ENCODE data around the gene NAA20.

Gene NAA20

DNA sequence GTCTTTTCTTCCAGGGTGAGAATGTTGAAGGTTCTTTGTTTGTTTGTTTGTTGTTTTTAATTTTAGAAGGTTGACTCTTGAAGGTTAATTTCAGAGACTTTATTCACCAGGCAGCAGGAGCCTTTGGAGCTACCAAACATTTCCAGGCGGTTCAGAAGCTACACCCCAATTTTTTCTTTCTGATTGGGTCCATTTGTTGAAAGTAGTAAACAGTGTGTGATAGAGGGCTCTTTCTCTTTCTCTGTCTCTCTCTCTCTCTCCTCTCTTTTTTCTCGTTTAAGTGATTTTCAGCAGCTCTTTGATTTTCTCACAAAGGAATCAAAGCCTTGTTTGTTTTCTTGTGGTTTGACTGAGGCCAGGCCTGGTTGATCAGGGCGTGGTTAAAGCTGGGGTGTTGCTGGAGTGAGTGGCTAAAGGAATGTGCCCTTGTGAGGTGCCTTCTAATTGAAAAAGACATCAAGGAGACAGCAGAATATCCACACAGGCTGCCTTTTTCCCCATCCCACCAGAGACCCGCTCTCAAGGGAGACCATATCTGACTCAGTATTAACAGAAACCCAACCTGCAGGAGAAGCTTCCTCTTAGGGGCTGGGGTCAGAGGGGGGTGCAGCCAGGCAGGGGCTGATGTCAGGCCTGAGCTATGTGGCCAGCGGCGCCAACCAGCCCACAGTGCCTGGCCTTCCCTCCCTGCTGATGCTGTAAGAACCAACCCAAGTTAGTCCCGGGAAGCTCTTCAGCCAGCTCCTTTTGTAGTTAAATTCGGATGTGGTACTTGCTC lies 40.4 kb upstream of the NAA20 start:
- Histone ChIP-seq H3K4me1 (ENCODE audit: insufficient read depth, low read length) (peaks cover 30% of the 10 kb centered on the region), H3K27me3 (ENCODE audit: insufficient read depth, low read length) (no peaks in the 10 kb centered on the region), H2AFZ (ENCODE audit: low read depth, low read length) (no peak overlapping the region), H3K36me3 (ENCODE audit: insufficient read depth, low read length) (peaks cover 13% of the 10 kb centered on the region), H3K9me3 (ENCODE audit: low read length) (no peaks in the 10 kb centered on the region), H3K4me3 (ENCODE audit: low read length) (no peak overlapping the region)

DNA sequence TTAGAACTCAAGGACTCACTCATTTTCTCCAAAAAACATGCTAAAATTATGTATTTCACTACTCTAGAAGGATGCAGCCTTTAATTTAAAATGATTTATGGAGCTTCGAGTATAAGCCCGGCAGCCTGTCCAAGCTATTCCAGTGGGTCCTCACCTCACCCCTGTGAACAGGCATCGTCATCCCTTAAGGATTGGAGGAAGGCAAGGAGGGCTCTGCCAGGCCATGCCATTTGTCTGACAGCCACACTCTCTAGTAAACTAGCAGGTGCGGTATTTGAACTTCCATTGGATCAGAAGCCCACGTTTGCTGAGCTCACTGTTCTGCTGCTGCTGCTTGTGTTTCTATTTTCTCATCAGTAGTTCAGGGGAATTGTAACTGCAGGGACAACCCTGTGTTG lies 39.8 kb upstream of the NAA20 start:
- Histone ChIP-seq H3K4me1 (ENCODE audit: insufficient read depth, low read length) (peaks cover 30% of the 10 kb centered on the region), H2AFZ (ENCODE audit: low read depth, low read length) (no peak overlapping the region), H3K4me3 (ENCODE audit: low read length) (no peak overlapping the region), H3K27me3 (ENCODE audit: insufficient read depth, low read length) (no peaks in the 10 kb centered on the region), H3K36me3 (ENCODE audit: insufficient read depth, low read length) (peaks cover 13% of the 10 kb centered on the region), H3K9me3 (ENCODE audit: low read length) (no peaks in the 10 kb centered on the region)

DNA sequence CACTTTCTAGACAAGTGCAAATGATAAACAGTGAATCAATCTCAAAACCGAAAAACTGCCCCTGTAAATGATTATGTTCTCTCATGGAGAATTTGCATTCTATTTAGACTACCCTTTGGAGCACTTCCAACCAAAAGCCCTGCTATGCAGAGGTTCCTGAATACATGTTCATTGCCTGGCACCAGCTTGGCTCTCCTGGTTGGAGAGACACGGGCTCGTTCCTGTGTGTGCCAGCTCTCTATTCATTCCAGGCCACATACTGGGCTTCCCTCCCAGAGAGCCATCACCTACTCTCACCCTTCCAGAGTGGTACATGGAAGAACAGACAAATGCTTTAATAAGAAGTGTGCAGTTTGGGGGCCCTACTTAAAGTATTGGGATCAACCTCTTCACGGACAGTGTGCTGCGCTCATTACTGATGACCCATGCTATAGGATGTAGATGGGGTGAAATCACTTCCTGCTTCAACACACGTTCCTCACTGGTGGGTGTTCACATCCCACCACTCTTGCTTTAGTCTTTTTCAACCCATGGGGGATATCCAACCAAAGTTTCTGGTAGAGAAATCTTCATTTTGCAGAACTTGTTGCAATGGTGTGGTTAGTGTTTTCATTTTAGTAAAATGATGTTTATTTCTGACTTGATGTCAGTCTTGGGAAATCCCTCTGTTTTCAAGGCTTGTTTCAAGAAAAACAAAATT lies 38.5 kb upstream of the NAA20 start:
- Histone ChIP-seq H3K4me1 (ENCODE audit: insufficient read depth, low read length) (peaks cover 30% of the 10 kb centered on the region), H3K36me3 (ENCODE audit: insufficient read depth, low read length) (peaks cover 10% of the 10 kb centered on the region), H3K4me3 (ENCODE audit: low read length) (no peak overlapping the region)

DNA sequence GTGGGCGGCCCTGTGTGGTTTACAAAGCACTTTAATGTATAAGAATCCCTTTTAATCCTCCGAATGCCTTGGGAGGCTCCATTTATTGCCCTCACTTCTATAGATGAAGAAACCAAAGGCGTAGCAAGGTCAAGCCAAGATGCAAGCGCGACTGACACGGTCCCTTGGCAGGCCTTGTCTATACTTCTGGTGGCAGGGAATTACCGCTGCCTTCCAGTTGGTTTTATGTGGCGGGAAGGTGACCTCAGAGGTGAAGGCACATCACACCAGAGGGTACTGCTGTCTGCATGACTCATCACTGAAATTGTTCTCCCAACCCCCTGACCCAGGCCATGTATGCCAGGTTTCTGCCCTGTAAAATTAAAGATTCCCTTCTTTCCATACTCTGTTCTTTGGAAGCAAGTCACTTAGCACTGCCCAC lies 36.1 kb upstream of the NAA20 start:
- Histone ChIP-seq H3K4me1 (ENCODE audit: insufficient read depth, low read length) (peaks cover 30% of the 10 kb centered on the region), H2AFZ (ENCODE audit: low read depth, low read length) (no peak overlapping the region), H3K4me3 (ENCODE audit: low read length) (no peak overlapping the region), H3K36me3 (ENCODE audit: insufficient read depth, low read length) (peaks cover 2% of the 10 kb centered on the region), H3K9me3 (ENCODE audit: low read length) (no peaks in the 10 kb centered on the region), H3K27me3 (ENCODE audit: insufficient read depth, low read length) (no peaks in the 10 kb centered on the region)

More for the DNA sequence above, 38.5 kb upstream of the NAA20 start:
- no peaks in the 10 kb centered on the region for H3K27me3 ChIP-seq (ENCODE audit: insufficient read depth, low read length)
- H2AFZ ChIP-seq (ENCODE audit: low read depth, low read length), result no peak overlapping the region
- H3K9me3 ChIP-seq (ENCODE audit: low read length), result no peaks in the 10 kb centered on the region

DNA sequence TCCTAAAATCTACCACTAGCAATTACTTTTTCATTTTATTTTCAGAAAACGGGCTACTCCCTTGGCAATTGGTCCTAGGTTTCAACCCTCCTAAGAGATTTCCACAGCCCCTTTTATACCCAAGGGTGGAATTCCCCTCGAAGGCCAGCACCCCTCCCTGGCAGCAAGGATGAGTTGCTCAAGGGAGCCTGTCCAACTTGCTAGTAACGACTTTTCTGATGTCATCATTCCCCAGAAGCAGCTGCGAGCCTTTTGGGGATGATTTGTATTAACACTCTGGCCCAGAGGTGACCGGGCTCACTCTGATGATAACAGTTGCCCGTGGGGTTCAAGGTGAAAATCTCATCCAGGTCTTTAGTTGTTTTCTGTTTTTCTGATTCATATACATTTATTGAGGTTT lies 30.7 kb upstream of the NAA20 start:
- peaks cover 13% of the 10 kb centered on the region for H3K4me1 ChIP-seq (ENCODE audit: insufficient read depth, low read length)
- peaks cover 2% of the 10 kb centered on the region for H3K36me3 ChIP-seq (ENCODE audit: insufficient read depth, low read length)
- no peak overlapping the region for H2AFZ ChIP-seq (ENCODE audit: low read depth, low read length)
- H3K27me3 ChIP-seq (ENCODE audit: insufficient read depth, low read length), result no peaks in the 10 kb centered on the region
- H3K9me3 ChIP-seq (ENCODE audit: low read length), result no peaks in the 10 kb centered on the region
- no peak overlapping the region for H3K4me3 ChIP-seq (ENCODE audit: low read length)

DNA sequence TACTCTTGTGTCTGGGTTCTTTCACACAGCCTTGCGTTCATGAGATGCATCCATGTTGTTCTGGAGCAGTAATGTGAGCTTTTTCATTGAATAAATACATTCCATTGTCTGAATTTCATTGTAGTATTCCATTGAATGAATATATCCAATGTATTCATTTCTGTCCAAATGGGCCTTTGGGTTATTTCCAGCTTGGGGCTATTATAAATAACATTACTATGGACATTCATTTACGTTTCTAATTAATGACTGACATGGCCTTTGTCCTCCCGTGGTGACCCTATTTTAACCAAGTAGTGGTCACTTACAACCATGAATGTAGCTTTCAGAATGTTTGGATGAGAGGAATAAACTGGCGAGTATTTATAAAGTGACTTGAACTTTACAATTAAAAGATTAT lies 30.1 kb upstream of the NAA20 start:
- Histone ChIP-seq H3K4me1 (ENCODE audit: insufficient read depth, low read length) (peaks cover 16% of the 10 kb centered on the region), H3K27me3 (ENCODE audit: insufficient read depth, low read length) (no peaks in the 10 kb centered on the region), H3K9me3 (ENCODE audit: low read length) (no peaks in the 10 kb centered on the region), H3K36me3 (ENCODE audit: insufficient read depth, low read length) (peaks cover 2% of the 10 kb centered on the region), H3K4me3 (ENCODE audit: low read length) (no peak overlapping the region), H2AFZ (ENCODE audit: low read depth, low read length) (no peak overlapping the region)

DNA sequence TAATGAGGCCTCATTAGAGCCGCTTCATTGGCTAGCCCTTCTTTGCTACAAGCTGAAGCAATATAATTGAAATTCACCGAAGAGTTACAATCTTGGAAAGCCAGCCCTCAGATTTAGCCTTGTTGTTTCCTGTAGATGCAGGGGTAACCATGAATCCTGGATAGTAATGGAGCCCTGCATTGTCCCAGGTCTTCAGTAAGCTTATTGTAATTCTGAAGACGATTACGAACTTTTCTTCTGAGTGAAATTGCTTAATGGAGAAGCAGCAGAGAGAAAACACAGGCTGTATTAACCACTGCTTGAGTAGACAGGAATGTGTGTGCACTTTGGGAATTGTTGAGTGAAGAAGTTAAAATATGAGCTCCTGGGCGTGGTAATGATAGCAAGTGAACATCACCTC lies 26.3 kb upstream of the NAA20 start:
- Histone ChIP-seq H3K9me3 (ENCODE audit: low read length) (no peaks in the 10 kb centered on the region), H3K36me3 (ENCODE audit: insufficient read depth, low read length) (no peaks in the 10 kb centered on the region), H2AFZ (ENCODE audit: low read depth, low read length) (no peak overlapping the region), H3K4me3 (ENCODE audit: low read length) (no peak overlapping the region), H3K4me1 (ENCODE audit: insufficient read depth, low read length) (peaks cover 26% of the 10 kb centered on the region), H3K27me3 (ENCODE audit: insufficient read depth, low read length) (no peaks in the 10 kb centered on the region)

DNA sequence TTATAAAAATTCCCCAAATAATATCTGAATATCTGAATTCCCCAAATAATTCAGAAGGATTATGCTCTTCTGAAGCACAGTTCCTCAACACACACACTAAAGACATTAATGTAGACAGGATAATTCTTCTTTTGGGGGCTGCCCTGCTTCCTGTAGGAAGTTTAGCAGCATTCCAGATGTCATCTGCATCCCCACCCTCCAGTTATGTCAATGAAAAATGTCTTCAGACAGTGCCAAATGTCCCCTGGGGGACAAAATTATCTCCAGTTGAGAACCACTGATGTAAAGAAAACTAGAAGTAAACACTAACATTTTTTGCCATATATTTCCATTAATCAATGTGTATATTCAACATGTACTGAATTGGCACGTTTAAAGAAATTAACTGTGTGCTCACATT lies 25.9 kb upstream of the NAA20 start:
- no peaks in the 10 kb centered on the region for H3K9me3 ChIP-seq (ENCODE audit: low read length)
- H3K4me3 ChIP-seq (ENCODE audit: low read length), result no peak overlapping the region
- H3K36me3 ChIP-seq (ENCODE audit: insufficient read depth, low read length), result no peaks in the 10 kb centered on the region
- no peaks in the 10 kb centered on the region for H3K27me3 ChIP-seq (ENCODE audit: insufficient read depth, low read length)
- H3K4me1 ChIP-seq (ENCODE audit: insufficient read depth, low read length), result peaks cover 26% of the 10 kb centered on the region
- no peak overlapping the region for H2AFZ ChIP-seq (ENCODE audit: low read depth, low read length)

DNA sequence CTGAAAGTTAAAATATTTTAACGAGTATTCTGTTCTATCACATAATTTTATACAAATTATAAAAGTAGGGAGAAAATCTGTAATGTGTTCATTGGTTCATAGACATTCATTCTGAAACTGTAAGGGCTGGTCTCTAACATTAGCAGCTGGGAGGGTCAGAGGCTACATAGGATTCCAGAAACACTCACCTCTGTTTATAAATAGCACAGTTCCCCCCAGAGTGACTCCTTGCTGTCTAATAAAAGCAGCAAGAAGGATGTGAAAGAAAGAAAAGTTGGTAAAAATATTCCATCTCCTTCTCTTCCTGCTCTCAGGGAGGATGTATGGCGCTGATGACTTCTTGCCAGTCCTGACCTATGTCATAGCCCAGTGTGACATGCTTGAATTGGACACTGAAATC lies 25.3 kb upstream of the NAA20 start:
- Histone ChIP-seq H3K9me3 (ENCODE audit: low read length) (no peaks in the 10 kb centered on the region), H2AFZ (ENCODE audit: low read depth, low read length) (no peak overlapping the region), H3K36me3 (ENCODE audit: insufficient read depth, low read length) (no peaks in the 10 kb centered on the region), H3K27me3 (ENCODE audit: insufficient read depth, low read length) (no peaks in the 10 kb centered on the region), H3K4me3 (ENCODE audit: low read length) (no peak overlapping the region), H3K4me1 (ENCODE audit: insufficient read depth, low read length) (peaks cover 26% of the 10 kb centered on the region)

DNA sequence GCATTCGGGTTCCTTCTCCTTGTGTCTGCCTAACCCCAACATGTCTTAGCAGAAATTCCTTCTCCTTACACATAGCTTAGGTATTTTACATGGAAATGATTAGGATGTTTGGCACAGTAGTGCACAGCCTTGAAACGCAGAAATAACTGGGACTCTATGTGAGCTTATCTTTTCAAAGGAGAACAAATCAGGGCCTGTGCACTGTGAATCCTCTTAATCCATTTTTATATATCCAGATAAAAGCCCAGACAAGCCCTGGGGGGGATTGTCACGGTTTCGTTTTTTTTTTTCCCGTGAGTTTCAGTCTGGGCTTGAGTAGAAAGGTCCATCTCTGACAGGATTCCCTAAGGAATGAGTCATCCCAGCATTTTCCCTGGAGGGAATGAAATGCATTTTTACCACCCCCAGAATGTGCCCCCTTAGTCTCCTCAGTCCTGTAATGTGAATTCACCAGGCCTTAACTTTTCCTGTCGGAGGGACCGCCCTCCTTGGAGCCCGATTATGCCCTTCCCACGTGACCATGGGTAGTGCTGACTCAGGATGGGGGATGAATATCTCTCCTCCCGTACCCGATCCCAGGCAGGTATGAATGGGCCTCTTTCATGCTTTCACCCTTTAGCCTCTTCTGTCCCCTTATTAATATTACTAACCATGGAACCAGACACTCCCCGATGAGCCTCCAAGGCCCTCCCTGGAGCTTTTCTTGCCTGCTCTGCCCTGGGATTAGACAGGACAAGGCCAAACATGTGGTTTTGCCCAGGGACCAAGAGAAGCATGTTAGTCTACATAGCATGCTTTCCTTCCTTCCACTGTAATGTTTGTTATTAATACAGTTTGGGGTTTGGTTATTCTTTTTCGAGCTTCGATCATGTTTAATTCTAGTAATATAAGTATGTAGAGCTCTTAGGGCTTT lies 23.9 kb upstream of the NAA20 start:
- H3K9me3 ChIP-seq (ENCODE audit: low read length), result no peaks in the 10 kb centered on the region
- no peak overlapping the region for H3K4me3 ChIP-seq (ENCODE audit: low read length)
- H3K4me1 ChIP-seq (ENCODE audit: insufficient read depth, low read length), result peaks cover 26% of the 10 kb centered on the region
- H2AFZ ChIP-seq (ENCODE audit: low read depth, low read length), result no peak overlapping the region
- H3K36me3 ChIP-seq (ENCODE audit: insufficient read depth, low read length), result peaks cover 3% of the 10 kb centered on the region
- no peaks in the 10 kb centered on the region for H3K27me3 ChIP-seq (ENCODE audit: insufficient read depth, low read length)

DNA sequence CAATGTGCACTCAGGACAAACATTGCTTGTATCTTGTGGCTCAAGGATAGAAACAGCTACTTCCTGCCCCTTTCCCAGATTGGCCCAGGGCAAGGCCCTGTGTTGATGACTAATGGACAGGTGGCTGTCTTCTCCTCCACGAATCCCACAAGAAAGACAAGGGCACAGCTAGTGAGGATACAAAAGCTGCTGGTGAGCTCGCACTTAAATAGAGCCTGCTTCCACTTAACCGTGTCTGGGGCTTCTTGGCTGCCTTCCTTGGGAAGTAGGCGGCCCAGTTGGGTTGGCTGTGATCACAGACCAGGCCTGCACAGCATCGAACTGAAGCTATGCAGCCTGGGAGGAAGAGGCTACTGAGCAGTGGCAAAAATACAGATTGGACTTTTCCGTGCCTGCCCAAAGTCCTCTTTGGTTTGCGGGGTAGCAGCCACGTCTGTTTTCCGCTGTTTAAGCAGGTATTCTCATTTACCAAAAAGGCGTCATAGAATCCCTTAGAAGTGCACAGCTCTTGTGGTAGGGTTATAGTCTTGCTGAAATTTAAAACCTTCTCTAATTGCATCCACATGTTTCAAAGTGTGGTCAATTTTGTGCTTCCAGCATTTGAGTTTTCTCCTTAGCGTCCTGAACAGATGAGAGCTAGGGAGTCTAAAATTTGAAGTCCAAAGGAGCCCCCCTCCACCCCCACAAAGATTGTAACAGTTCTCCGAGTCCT lies 23.0 kb upstream of the NAA20 start:
- peaks cover 9% of the 10 kb centered on the region for H3K36me3 ChIP-seq (ENCODE audit: insufficient read depth, low read length)
- peaks cover 26% of the 10 kb centered on the region for H3K4me1 ChIP-seq (ENCODE audit: insufficient read depth, low read length)
- no peak overlapping the region for H3K4me3 ChIP-seq (ENCODE audit: low read length)
- H3K9me3 ChIP-seq (ENCODE audit: low read length), result no peaks in the 10 kb centered on the region
- no peaks in the 10 kb centered on the region for H3K27me3 ChIP-seq (ENCODE audit: insufficient read depth, low read length)
- no peak overlapping the region for H2AFZ ChIP-seq (ENCODE audit: low read depth, low read length)

DNA sequence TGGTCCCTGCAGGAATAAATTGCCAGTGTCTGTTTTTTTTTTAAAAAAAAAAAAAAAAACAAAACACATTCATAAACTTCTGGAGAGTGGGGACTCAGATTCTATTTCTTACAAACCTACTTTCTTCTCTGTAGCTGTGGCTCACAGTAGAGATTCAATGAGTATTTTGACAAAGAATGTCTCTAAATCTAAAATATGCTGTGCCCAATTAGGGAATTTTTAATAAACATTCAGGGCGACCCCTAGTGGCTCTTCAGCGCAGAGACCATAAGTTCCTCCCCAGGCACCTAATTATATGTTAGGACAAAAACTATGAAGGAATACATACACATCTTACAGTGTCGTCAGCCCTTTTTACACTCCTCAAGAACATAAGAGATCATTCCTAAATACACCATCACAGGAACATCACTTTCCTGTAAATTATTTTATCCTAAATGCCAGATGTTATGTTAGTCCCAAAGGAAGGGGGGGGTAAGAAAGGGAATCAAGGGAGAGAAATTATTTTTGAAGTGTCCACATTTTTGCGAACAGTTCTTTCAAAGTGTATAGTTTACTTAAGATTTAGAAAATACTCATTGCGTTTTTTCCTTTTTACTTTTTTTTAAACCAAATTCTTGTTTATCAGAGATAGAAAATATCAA lies 21.8 kb upstream of the NAA20 start:
- peaks cover 19% of the 10 kb centered on the region for H3K36me3 ChIP-seq (ENCODE audit: insufficient read depth, low read length)
- H3K9me3 ChIP-seq (ENCODE audit: low read length), result no peaks in the 10 kb centered on the region
- peaks cover 25% of the 10 kb centered on the region for H3K4me1 ChIP-seq (ENCODE audit: insufficient read depth, low read length)
- H2AFZ ChIP-seq (ENCODE audit: low read depth, low read length), result no peak overlapping the region
- H3K4me3 ChIP-seq (ENCODE audit: low read length), result no peak overlapping the region
- H3K27me3 ChIP-seq (ENCODE audit: insufficient read depth, low read length), result no peaks in the 10 kb centered on the region

Data from neuron (in vitro differentiated cells).